Activated gamma-delta T cell treated with anti-CD3 and anti-CD28 coated beads, Interleukin-2, amount 50 U/mL, for 16 hours (primary cell): ENCODE measurements around the gene ME3.
"Not testable (repeated sequence)": the region's sequence is repeated elsewhere in the genome, so short reads cannot be mapped to it uniquely, and the experiment has no call there.

Experiments used
- DNase-seq: peaks from one replicate; pipeline ENCODE4 v3.0.0-alpha.2; 2020; ENCODE audit warnings: low read depth

ME3 gene

GRCh38 chr11:86663761-86664160, 8.7 kb downstream of the ME3 start:
- DNase-seq: no peak

- DNase-seq: no peak
Measured at GRCh38 chr11:86663291-86663690, 9.1 kb downstream of the ME3 start.

- no peak for DNase-seq
Measured at GRCh38 chr11:86660736-86661135, 11.7 kb downstream of the ME3 start.

- DNase-seq: no peak
Measured at GRCh38 chr11:86660088-86660487, 12.3 kb downstream of the ME3 start.

GRCh38 chr11:86658534-86658933, 13.9 kb downstream of the ME3 start:
- no peak for DNase-seq

GRCh38 chr11:86645212-86645611, 27.2 kb downstream of the ME3 start:
- DNase-seq: not testable (repeated sequence)

- DNase-seq: no peak
Measured at GRCh38 chr11:86644291-86644690, 28.1 kb downstream of the ME3 start.

- DNase-seq: no peak
Measured at GRCh38 chr11:86641537-86642261, 30.7 kb downstream of the ME3 start.

- DNase-seq: no peak
Measured at GRCh38 chr11:86639137-86639536, 33.3 kb downstream of the ME3 start.

GRCh38 chr11:86638673-86639072, 33.7 kb downstream of the ME3 start:
- no peak for DNase-seq

GRCh38 chr11:86637988-86638387, 34.4 kb downstream of the ME3 start:
- DNase-seq: no peak

GRCh38 chr11:86636275-86636674, 36.1 kb downstream of the ME3 start:
- DNase-seq: no peak

- no peak for DNase-seq
Measured at GRCh38 chr11:86632499-86633269, 39.7 kb downstream of the ME3 start.

GRCh38 chr11:86630229-86630981, 42.0 kb downstream of the ME3 start:
- no peak for DNase-seq

GRCh38 chr11:86629045-86629706, 43.2 kb downstream of the ME3 start:
- no peak for DNase-seq

- no peak for DNase-seq
Measured at GRCh38 chr11:86627776-86628455, 44.5 kb downstream of the ME3 start.

GRCh38 chr11:86625981-86626380, 46.4 kb downstream of the ME3 start:
- DNase-seq: no peak

- no peak for DNase-seq
Measured at GRCh38 chr11:86625544-86625943, 46.9 kb downstream of the ME3 start.

- DNase-seq: no peak
Measured at GRCh38 chr11:86624366-86624765, 48.0 kb downstream of the ME3 start.

GRCh38 chr11:86623736-86624135, 48.7 kb downstream of the ME3 start:
- DNase-seq: no peak

- no peak for DNase-seq
Measured at GRCh38 chr11:86623041-86623621, 49.3 kb downstream of the ME3 start.
